Glutamatergic neuron (in vitro differentiated cells): ENCODE data around the gene PYGO2. TPM values are rescaled to one million over a fixed set of nuclear protein-coding genes. Genes with fewer than 3 reads are reported as not detected.

Source experiments
- DNase-seq: peaks from one replicate; pipeline ENCODE4 v3.0.0; 2022
- H3K27ac Mint-ChIP-seq: one replicate; pipeline ENCODE4 v1.8.0; 2020; ENCODE audit warnings: mild to moderate bottlenecking, mixed read lengths, inconsistent platforms; ENCODE audit not compliant: unreplicated experiment
- H3K27me3 Mint-ChIP-seq: one replicate; pipeline ENCODE4 v1.8.0; 2020; ENCODE audit warnings: mild to moderate bottlenecking, moderate library complexity, mixed read lengths, inconsistent platforms; ENCODE audit not compliant: unreplicated experiment
- H3K36me3 Mint-ChIP-seq: one replicate; pipeline ENCODE4 v1.8.0; 2020; ENCODE audit warnings: mild to moderate bottlenecking, mixed read lengths, inconsistent platforms; ENCODE audit not compliant: unreplicated experiment
- H3K4me1 Mint-ChIP-seq: one replicate; pipeline ENCODE4 v1.8.0; 2020; ENCODE audit warnings: mild to moderate bottlenecking, low read depth, mixed read lengths, inconsistent platforms; ENCODE audit not compliant: unreplicated experiment
- H3K4me3 Mint-ChIP-seq: one replicate; pipeline ENCODE4 v1.8.0; 2020; ENCODE audit warnings: mild to moderate bottlenecking, mixed read lengths, inconsistent platforms; ENCODE audit not compliant: unreplicated experiment
- H3K9me3 Mint-ChIP-seq: one replicate; pipeline ENCODE4 v1.8.0; 2020; ENCODE audit warnings: mild to moderate bottlenecking, moderate library complexity, mixed read lengths, inconsistent platforms; ENCODE audit not compliant: unreplicated experiment
- CTCF ChIP-seq: fragments of 200-600 bp; sonication (generic); IDR thresholded peaks from one replicate; pipeline ENCODE4 v1.5.0; 2021; ENCODE audit not compliant: partially characterized antibody, unreplicated experiment
- total RNA-seq: library from RNA; stranded (reverse); fragmentation: NEBNext Ultra II Directional; extraction: Animal tissue kit (Norgen Biotek cat#: 25700); gene quantifications from one replicate; pipeline ENCODE4 v1.2.1, GENCODE V29; 2021; ENCODE audit not compliant: unreplicated experiment

The PYGO2 gene
- total RNA-seq, 1 donor from 2014 or later = 32.7 TPM

- DNase-seq = peak; percentile 95
- Mint-ChIP-seq H3K36me3 (no peaks in the 10 kb centered on the region), H3K9me3 (peaks cover 3% of the 10 kb centered on the region), H3K27ac (no peak overlapping the region), H3K4me1 (peaks cover 27% of the 10 kb centered on the region), H3K4me3 (peak overlapping the region; percentile 82), H3K27me3 (peaks cover 6% of the 10 kb centered on the region)
- TF ChIP-seq CTCF = peak; percentile 18
These were observed 11.9 kb upstream of the PYGO2 start for GRCh38 chr1:154973344-154974101.

GRCh38 chr1:154972517-154973343, 11.1 kb upstream of the PYGO2 start:
- H3K27me3 Mint-ChIP-seq = peaks cover 9% of the 10 kb centered on the region
- H3K9me3 Mint-ChIP-seq = peaks cover 3% of the 10 kb centered on the region
- peak overlapping the region; percentile 89 for H3K27ac Mint-ChIP-seq
- no peaks in the 10 kb centered on the region for H3K36me3 Mint-ChIP-seq
- peak overlapping the region; percentile 82 for H3K4me3 Mint-ChIP-seq
- no peak for DNase-seq
- peaks cover 31% of the 10 kb centered on the region for H3K4me1 Mint-ChIP-seq
- TF ChIP-seq CTCF = no peak

- peak overlapping the region; percentile 89 for H3K27ac Mint-ChIP-seq
- peak overlapping the region; percentile 82 for H3K4me3 Mint-ChIP-seq
- peaks cover 5% of the 10 kb centered on the region for H3K9me3 Mint-ChIP-seq
- no peak for TF ChIP-seq CTCF
- no peaks in the 10 kb centered on the region for H3K36me3 Mint-ChIP-seq
- peaks cover 31% of the 10 kb centered on the region for H3K4me1 Mint-ChIP-seq
- H3K27me3 Mint-ChIP-seq = peaks cover 9% of the 10 kb centered on the region
- DNase-seq = no peak
These were observed 10.6 kb upstream of the PYGO2 start for GRCh38 chr1:154972213-154972516.

GRCh38 chr1:154971341-154971998, 9.9 kb upstream of the PYGO2 start:
- TF ChIP-seq CTCF = no peak
- Mint-ChIP-seq H3K4me3 (peak overlapping the region; percentile 98), H3K27ac (peak overlapping the region; percentile 98), H3K27me3 (peaks cover 9% of the 10 kb centered on the region), H3K4me1 (peaks cover 31% of the 10 kb centered on the region), H3K9me3 (peaks cover 6% of the 10 kb centered on the region), H3K36me3 (no peaks in the 10 kb centered on the region)
- DNase-seq = no peak
